HPDE6-E6E7 (cell line): ENCODE results near the gene CRLF1.
"Not testable (repeated sequence)": the region's sequence is repeated elsewhere in the genome, so short reads cannot be mapped to it uniquely, and the experiment has no call there.

Experiments
- DNase-seq: peaks from one replicate; pipeline ENCODE4 v3.0.0; 2011; ENCODE audit warnings: missing footprints; ENCODE audit errors: extremely low spot score

CRLF1 gene

GRCh38 chr19:18592732-18593131 lies 13.9 kb downstream of the CRLF1 start:
- not testable (repeated sequence) for DNase-seq

DNA sequence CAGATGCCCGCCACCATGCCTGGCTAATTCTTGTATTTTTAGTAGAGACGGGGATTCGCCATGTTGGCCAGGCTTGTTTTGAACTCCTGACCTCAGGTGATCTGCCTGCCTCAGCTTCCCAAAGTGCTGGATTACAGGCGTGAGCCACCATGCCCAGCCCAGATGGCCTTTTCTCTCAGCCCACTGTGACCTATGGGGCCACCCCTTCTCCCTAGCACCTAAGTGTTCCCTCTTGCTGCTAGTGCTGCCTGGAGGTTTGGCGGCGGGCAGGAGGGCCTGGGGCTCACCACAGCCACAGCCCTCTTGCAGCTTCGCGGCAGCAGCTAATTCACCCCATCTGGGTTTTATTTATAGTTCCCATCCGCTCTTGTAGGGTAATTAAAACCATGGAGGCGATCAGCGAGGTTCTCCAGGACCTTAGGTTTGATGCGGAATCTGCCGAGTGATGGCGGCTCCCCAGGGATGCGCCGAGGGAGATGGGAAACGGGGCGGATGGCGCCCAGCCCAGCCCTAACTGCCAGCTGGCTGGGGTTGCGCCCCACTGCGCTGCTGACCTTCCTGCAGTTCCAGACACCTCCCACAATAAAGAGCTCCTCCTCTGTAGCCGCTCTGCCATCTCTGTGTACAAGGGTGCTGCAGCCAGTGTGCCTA lies 14.7 kb downstream of the CRLF1 start:
- DNase-seq, result no peak

DNA sequence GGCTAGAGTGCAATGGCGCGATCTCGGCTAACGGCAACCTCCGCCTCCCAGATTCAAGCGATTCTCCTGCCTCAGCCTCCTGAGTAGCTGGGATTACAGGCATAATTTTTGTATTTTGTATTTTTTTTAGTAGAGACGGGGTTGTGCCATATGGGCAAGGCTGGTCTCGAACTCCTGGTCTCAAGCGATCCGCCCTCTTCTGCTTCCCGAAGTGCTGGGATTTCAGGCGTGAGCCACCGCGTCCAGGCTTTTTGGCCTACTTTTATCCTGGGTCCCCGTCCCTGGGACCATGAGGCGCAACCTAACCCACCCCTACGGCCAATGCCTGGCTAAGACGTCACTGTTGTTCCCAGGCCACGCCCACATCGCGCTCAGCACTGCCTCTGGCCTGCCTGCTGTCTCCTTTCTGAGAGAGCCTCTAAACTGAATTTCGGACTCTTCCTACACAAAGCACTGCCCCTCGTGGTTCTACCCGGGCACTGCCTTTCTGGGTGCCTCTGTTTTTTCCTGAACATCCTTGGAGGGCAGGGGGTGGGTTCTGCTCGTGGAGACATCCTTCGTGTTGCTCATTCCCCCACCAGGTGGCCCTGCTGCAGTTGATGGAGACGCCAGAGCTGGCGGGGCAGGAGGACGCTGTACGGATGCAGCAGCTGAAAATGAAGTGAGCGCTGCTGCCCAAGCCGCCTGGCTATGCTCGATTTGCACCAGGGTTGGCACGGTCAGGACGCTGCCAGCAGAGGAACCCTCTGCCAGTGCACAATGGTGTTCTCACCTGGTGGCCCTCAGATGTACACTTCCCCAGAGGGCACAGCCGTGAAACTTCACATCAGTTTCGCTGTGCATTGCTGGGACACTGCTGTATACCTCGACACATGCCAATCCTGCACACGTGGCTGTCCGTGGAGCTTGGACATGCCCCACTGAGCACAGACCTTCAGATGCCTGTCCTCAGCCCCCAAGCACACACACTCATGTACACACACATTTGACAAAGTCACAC lies 16.0 kb downstream of the CRLF1 start:
- DNase-seq, result no peak

DNA sequence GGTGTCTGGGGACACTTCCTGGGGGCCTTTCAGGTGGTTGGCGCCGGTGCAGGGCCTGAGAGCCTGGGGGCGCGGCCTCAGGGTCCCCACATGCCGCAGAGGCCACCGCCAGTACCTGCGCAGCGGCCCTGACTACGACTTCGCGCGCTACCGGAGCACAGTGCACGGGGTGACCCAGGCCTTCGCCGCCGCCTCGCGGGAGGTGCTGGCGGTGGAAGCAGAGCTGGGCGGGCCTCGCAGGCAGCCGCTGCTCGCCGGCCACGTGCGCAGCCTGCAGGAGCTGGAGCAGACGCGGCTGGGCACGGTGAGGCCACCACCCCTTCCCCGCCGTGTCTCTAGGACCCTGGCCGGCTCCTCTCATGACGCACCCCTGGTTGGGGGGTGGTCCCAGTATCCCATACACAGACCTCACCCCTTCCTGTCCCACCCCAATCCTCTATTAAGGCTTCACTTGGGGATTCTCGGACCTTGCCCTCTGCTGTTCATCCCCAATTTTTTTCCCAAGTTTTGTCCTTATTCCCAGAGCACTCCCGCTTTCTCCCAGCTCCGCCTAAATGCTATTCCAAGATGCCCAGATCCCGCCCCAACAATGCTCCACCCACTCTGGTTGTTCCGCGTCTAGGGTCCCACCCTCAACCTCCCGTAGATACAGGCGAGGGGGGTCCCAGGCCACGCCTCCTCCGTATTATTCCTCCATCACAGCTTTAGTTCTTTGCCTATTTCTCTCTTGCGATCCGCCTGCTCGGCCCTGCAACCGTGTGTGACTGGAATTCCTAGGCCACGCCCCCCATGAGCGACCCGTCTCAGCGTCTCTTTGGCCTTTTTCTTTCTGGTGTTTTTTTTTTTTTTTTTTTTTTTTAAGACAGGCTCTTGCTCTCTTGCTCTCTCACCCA lies 17.0 kb downstream of the CRLF1 start:
- peak; percentile 74 for DNase-seq

DNA sequence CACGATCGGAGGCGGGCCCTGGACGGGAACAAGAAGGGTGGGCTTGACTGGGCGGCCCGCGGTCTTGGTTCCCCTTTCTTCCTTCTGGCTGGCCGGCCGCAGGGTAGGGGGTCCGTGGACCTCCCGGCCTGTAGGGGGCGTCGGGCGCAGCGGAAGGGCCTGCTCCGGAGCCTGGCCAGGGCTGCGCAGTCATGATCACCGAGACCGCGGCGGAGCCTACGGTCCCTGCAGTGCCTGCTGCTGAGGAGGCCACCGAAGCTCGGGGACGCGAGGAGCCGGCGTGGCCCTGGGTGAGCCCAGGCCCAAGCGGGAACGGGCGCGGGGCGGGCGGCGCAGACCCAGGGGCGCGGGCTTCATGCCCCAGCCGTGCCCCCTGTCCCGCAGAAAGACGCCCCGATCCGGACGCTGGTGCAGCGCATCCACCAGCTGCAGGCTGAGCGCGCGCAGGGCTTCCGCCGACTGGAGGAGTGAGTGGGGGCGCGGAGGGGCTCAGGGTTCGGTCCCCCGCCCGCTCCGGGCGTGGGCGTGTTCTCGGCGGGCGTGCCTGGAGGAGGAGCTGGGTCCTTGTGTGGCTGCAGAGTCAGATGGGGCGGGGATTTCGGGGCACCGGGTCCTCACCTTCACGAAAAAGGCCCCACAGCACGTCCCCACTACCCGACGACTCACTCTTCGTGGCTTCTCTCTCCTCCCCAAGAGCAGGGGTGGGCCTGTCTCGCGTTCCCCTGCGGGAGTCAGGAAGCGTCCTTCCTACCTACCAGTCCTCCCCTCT lies 17.8 kb downstream of the CRLF1 start, which contains the start of gene REX1BD:
TSS of gene REX1BD (plus strand) at position 188 of the 769 bp plus-strand sequence. CDS start at position 192, 4 bp downstream.
- DNase-seq, result peak; percentile 70

- DNase-seq, result no peak
These were observed 18.5 kb downstream of the CRLF1 start for GRCh38 chr19:18587962-18588610.

DNA sequence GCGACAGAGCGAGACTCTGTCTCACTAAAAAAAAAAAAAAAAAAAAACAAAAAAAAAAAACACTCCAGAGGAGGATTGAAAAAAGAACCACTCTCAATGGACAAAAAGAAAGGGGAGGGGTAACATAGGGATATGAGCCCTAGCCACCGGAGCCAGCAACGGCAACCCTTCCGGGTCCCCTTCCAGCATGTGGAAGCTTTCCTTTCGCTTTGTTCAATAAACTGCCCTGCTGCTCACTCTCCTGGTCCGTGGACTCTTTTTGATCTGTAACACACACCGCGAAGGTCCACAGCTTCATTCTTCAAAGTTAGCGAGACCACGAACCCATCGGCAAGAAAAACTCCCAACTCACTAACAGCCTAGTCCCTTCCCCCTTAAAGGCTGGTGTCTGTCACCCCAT lies 19.0 kb downstream of the CRLF1 start:
- no peak for DNase-seq

DNA sequence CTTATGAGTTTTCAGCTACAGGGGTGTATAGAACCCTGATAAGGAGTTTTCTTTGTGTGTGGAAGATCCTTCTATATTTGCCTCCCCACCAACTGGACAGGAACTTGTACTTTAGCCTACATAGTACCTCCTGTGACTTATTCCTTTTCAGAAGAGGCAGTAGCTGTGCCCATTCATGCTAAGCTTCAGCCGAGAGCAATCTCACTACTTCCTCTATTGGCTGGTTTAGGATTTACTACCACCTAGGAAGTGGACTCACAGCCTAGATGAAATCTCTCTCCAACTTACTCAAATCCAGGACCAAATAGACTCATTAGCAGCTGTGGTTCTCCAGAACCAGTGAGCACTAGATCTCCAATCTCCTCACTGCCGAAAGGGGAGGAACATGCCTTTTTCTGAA lies 20.3 kb downstream of the CRLF1 start:
- DNase-seq, result no peak

GRCh38 chr19:18580311-18580710 lies 26.3 kb downstream of the CRLF1 start:
- DNase-seq, result no peak

- no peak for DNase-seq
These were observed 29.2 kb downstream of the CRLF1 start for GRCh38 chr19:18577365-18577914.

DNA sequence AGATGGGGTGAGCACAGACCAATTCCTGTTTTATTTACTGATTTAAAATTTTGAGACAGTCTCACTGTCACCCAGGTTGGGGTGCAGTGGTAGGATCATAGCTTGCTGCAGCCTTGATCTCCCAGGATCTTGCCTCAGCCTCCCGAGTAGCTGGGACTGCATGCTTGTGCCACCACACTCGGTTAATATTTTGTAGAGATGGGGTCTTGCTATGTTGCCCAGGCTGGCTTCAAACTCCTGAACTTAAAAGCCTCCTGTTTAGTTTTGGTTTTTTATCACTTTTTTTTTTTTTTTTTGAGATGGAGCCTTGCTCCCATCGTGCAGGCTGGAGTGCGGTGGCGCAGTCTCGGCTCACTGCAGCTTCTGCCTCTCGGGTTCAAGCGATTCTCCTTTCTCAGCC lies 30.2 kb downstream of the CRLF1 start:
- no peak for DNase-seq

GRCh38 chr19:18574691-18575291 lies 31.8 kb downstream of the CRLF1 start:
- DNase-seq, result no peak

GRCh38 chr19:18571564-18572344 lies 34.8 kb downstream of the CRLF1 start, which contains the start of gene UBA52:
Gene UBA52, plus strand, starts transcription at chr19:18571857. Its CDS starts 1,444 bp downstream, at chr19:18573301.
- DNase-seq, result peak; percentile 91

DNA sequence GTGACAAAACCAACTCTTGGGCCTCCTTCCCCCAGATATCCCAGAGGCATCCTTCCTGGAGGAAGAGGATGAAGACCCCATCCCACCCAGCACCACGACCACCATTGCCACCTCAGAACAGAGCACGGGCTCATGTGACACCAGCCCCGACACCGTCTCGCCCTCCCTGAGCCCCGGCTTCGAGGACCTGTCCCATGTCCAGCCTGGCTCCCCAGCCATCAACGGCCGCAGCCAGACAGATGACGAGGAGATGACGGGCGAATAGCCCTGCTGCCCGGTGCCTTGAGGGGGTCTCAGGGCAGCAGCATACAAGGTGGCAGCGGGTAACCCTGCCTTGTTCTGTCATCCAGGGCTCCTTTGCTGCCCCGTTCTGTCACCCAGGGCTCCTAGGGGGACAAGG lies 38.2 kb downstream of the CRLF1 start:
- DNase-seq, result no peak

DNA sequence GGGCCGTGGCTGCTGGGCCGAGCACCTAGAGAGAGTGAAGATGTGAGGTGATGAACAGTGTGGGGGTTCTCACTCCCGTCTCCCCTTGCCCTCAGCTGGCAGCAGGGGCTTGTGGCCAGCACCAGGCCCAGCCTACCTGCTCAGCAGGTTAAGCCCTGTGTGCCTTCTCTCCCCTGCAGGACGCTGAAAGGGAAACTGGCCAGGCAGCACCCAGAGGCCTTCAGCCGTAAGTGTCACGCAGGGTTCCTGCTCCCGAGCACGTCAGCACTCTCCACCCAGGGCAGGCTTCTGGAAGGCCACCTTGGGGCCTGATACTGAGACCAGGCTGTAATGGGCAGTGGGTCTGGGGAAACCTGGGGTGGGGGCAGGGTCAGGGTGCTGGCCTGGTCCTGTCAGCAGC lies 39.6 kb downstream of the CRLF1 start:
- no peak for DNase-seq

GRCh38 chr19:18562086-18562485 lies 44.5 kb downstream of the CRLF1 start:
- DNase-seq, result no peak

DNA sequence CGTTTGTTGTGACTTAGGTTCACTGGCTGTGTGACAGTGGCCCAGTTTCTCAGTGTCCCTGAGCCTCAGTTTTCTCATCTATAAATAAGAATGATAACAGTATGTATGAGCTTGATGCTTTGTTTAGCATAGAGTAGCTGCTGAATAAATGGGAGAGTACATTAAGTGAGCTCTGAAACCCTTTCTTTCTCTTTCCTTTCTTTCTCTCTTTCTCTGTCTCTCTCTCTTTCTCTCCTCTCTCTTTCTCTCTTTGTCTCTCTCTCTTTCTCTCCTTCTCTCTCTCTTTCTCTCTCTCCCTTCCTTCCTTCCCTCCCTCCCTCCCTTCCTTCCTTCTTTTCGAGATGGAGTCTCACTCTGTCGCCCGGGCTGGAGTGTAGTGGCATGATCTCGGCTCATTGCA lies 46.9 kb downstream of the CRLF1 start:
- DNase-seq, result no peak

GRCh38 chr19:18558604-18559003 lies 48.0 kb downstream of the CRLF1 start:
- no peak for DNase-seq

DNA sequence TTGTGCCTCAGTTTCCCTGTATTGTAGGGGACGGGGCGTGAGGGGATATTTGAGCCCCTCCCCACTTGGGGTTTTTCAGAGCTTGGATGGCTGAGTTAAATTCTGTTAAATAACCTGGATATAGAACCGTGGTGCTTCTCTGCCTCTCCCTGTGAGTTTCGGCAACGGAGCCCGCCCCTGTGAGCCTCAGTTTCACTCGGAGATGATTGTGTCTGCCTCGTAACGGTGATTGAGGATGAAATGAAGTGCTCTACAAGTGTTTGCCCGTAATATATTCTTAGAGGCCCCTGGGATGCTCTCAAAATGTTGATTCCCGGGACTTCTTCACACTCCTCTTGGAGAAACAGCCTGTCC lies 48.4 kb downstream of the CRLF1 start:
- no peak for DNase-seq
